ENCODE results near the gene CCND1.

- TF ChIP-seq, protein P1, sequence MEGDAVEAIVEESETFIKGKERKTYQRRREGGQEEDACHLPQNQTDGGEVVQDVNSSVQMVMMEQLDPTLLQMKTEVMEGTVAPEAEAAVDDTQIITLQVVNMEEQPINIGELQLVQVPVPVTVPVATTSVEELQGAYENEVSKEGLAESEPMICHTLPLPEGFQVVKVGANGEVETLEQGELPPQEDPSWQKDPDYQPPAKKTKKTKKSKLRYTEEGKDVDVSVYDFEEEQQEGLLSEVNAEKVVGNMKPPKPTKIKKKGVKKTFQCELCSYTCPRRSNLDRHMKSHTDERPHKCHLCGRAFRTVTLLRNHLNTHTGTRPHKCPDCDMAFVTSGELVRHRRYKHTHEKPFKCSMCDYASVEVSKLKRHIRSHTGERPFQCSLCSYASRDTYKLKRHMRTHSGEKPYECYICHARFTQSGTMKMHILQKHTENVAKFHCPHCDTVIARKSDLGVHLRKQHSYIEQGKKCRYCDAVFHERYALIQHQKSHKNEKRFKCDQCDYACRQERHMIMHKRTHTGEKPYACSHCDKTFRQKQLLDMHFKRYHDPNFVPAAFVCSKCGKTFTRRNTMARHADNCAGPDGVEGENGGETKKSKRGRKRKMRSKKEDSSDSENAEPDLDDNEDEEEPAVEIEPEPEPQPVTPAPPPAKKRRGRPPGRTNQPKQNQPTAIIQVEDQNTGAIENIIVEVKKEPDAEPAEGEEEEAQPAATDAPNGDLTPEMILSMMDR (IDR thresholded peaks at IDR 0.05) = no peak
- no peak for TF ChIP-seq POLR2A (IDR thresholded peaks at IDR 0.05)
Measured at GRCh38 chr11:69603111-69603836, 37.7 kb upstream of the CCND1 start.

Data from heart left ventricle (tissue), 13 donors.